Endothelial cell (in vitro differentiated cells): ENCODE results near the gene POFUT2. TPM values are rescaled to one million over a fixed set of nuclear protein-coding genes. Genes with fewer than 3 reads are reported as not detected.

Source experiments
- DNase-seq: peaks from one replicate; pipeline ENCODE4 v3.0.0; 2021; ENCODE audit warnings: low spot score
- H3K27ac Mint-ChIP-seq: one replicate; pipeline ENCODE4 v1.8.0; 2021; ENCODE audit warnings: mixed read lengths, inconsistent platforms; ENCODE audit not compliant: unreplicated experiment
- H3K27me3 Mint-ChIP-seq: one replicate; pipeline ENCODE4 v1.8.0; 2021; ENCODE audit warnings: mild to moderate bottlenecking, moderate library complexity, mixed read lengths, inconsistent platforms; ENCODE audit not compliant: unreplicated experiment
- H3K36me3 Mint-ChIP-seq: one replicate; pipeline ENCODE4 v1.8.0; 2021; ENCODE audit warnings: mild to moderate bottlenecking, low read depth, mixed read lengths, inconsistent platforms; ENCODE audit not compliant: unreplicated experiment
- H3K4me1 Mint-ChIP-seq: one replicate; pipeline ENCODE4 v1.8.0; 2021; ENCODE audit warnings: mild to moderate bottlenecking, mixed read lengths, inconsistent platforms; ENCODE audit not compliant: unreplicated experiment
- H3K4me3 Mint-ChIP-seq: one replicate; pipeline ENCODE4 v1.8.0; 2021; ENCODE audit warnings: mild to moderate bottlenecking, mixed read lengths, inconsistent platforms; ENCODE audit not compliant: unreplicated experiment
- H3K9me3 Mint-ChIP-seq: one replicate; pipeline ENCODE4 v1.8.0; 2021; ENCODE audit warnings: mixed read lengths, inconsistent platforms; ENCODE audit not compliant: unreplicated experiment
- CTCF ChIP-seq: fragments of 200-600 bp; sonication (generic); IDR thresholded peaks from one replicate; pipeline ENCODE4 v1.5.0; 2021; ENCODE audit warnings: antibody characterized with exemption; ENCODE audit not compliant: unreplicated experiment
- total RNA-seq: library from RNA; stranded (reverse); fragmentation: NEBNext Ultra II Directional; extraction: Animal tissue kit (Norgen Biotek cat#: 25700); gene quantifications from one replicate; pipeline ENCODE4 v1.2.1, GENCODE V29; 2021; ENCODE audit not compliant: unreplicated experiment

POFUT2 gene
- total RNA-seq, 1 donor from 2014 or later = 37.8 TPM

GRCh38 chr21:45280969-45281368 lies 6.7 kb downstream of the POFUT2 start:
- Mint-ChIP-seq H3K27me3 (peaks cover 8% of the 10 kb centered on the region), H3K4me3 (peak overlapping the region; percentile 62), H3K4me1 (no peaks in the 10 kb centered on the region), H3K27ac (no peak overlapping the region), H3K9me3 (no peaks in the 10 kb centered on the region), H3K36me3 (peaks cover 32% of the 10 kb centered on the region)
- no peak for TF ChIP-seq CTCF
- no peak for DNase-seq

- no peak for DNase-seq
- Mint-ChIP-seq H3K4me3 (peak overlapping the region; percentile 62), H3K4me1 (no peaks in the 10 kb centered on the region), H3K36me3 (peaks cover 26% of the 10 kb centered on the region), H3K27ac (no peak overlapping the region), H3K27me3 (peaks cover 8% of the 10 kb centered on the region), H3K9me3 (no peaks in the 10 kb centered on the region)
- TF ChIP-seq CTCF = no peak
Measured at GRCh38 chr21:45280178-45280821, 7.4 kb downstream of the POFUT2 start.

- Mint-ChIP-seq H3K36me3 (peaks cover 19% of the 10 kb centered on the region), H3K9me3 (no peaks in the 10 kb centered on the region), H3K27me3 (peaks cover 8% of the 10 kb centered on the region), H3K4me3 (no peak overlapping the region), H3K27ac (no peak overlapping the region), H3K4me1 (no peaks in the 10 kb centered on the region)
- no peak for TF ChIP-seq CTCF
- DNase-seq = no peak
Measured at GRCh38 chr21:45279446-45280177, 8.1 kb downstream of the POFUT2 start.

- no peak overlapping the region for H3K27ac Mint-ChIP-seq
- peaks cover 5% of the 10 kb centered on the region for H3K27me3 Mint-ChIP-seq
- no peak for TF ChIP-seq CTCF
- no peak for DNase-seq
- no peak overlapping the region for H3K4me3 Mint-ChIP-seq
- H3K36me3 Mint-ChIP-seq = peaks cover 13% of the 10 kb centered on the region
- no peaks in the 10 kb centered on the region for H3K4me1 Mint-ChIP-seq
- H3K9me3 Mint-ChIP-seq = no peaks in the 10 kb centered on the region
Measured at GRCh38 chr21:45278156-45278911, 9.4 kb downstream of the POFUT2 start.
